ENCODE results near the gene TCAP. TPM values are rescaled to one million over a fixed set of nuclear protein-coding genes. Genes with fewer than 3 reads are reported as not detected.
"Not testable (repeated sequence)": the region's sequence is repeated elsewhere in the genome, so short reads cannot be mapped to it uniquely, and the experiment has no call there.

Gene TCAP
- total RNA-seq, 1 donor from 2014 or later: 2.3 TPM

DNA sequence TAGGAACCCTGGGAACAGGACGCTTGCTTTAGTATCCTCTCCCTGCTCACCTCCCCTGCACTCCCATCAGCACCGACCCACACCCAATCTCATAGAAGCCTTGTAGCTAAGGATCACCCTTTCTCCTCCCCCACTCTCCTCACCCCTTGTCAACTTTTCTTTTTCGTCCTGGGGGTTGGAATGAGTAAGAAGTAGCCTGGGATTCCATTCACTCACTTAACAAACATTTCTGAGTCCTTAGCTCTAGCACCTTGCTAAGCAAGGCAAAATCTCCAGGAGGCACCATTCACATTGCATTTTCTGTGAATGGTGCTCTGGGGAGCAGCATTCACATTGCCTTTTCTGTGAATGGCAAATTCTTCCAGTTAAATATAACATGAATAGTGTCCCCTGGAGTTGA is 23.8 kb downstream of the TCAP start:
- H3K4me3 Mint-ChIP-seq (ENCODE audit: unreplicated experiment): peak overlapping the region; percentile 97
- DNase-seq: no peak
- H3K4me1 Mint-ChIP-seq (ENCODE audit: low read depth, unreplicated experiment): peaks cover 10% of the 10 kb centered on the region

DNA sequence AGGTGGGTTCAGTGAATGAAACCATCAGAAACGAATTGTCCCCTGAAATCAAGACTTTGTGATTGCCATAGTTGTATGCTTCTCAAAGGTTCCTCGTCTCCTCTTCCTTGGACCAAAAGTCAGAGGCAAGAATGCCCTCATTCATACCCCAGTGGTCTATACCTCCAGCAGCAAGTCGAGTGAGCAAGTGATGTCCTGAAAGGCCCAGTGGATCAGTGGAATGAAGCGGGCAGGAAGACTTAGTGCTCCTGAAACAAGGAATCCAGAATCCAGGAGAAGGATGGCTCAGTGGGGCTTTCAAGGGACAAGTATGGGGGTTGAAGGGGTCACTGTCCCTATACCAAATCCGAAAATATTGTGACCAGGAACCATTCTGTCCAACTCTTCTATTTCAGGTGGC is 29.4 kb downstream of the TCAP start:
- Mint-ChIP-seq H3K9me3 (ENCODE audit: unreplicated experiment) (peaks cover 5% of the 10 kb centered on the region), H3K27me3 (ENCODE audit: unreplicated experiment) (peaks cover 3% of the 10 kb centered on the region), H3K4me3 (ENCODE audit: unreplicated experiment) (no peak overlapping the region), H3K4me1 (ENCODE audit: low read depth, unreplicated experiment) (peaks cover 2% of the 10 kb centered on the region), H3K27ac (ENCODE audit: unreplicated experiment) (no peak overlapping the region), H3K36me3 (ENCODE audit: unreplicated experiment) (no peaks in the 10 kb centered on the region)
- DNase-seq: no peak
- TF ChIP-seq, protein P1, sequence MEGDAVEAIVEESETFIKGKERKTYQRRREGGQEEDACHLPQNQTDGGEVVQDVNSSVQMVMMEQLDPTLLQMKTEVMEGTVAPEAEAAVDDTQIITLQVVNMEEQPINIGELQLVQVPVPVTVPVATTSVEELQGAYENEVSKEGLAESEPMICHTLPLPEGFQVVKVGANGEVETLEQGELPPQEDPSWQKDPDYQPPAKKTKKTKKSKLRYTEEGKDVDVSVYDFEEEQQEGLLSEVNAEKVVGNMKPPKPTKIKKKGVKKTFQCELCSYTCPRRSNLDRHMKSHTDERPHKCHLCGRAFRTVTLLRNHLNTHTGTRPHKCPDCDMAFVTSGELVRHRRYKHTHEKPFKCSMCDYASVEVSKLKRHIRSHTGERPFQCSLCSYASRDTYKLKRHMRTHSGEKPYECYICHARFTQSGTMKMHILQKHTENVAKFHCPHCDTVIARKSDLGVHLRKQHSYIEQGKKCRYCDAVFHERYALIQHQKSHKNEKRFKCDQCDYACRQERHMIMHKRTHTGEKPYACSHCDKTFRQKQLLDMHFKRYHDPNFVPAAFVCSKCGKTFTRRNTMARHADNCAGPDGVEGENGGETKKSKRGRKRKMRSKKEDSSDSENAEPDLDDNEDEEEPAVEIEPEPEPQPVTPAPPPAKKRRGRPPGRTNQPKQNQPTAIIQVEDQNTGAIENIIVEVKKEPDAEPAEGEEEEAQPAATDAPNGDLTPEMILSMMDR (IDR thresholded peaks at IDR 0.05; ENCODE audit: partially characterized antibody, unreplicated experiment): no peak

More for the DNA sequence above, 23.8 kb downstream of the TCAP start:
- Mint-ChIP-seq H3K9me3 (ENCODE audit: unreplicated experiment) (peaks cover 7% of the 10 kb centered on the region), H3K27me3 (ENCODE audit: unreplicated experiment) (peaks cover 6% of the 10 kb centered on the region), H3K27ac (ENCODE audit: unreplicated experiment) (no peak overlapping the region), H3K36me3 (ENCODE audit: unreplicated experiment) (peaks cover 13% of the 10 kb centered on the region)
- TF ChIP-seq, protein P1 (IDR thresholded peaks at IDR 0.05; ENCODE audit: partially characterized antibody, unreplicated experiment): no peak

DNA sequence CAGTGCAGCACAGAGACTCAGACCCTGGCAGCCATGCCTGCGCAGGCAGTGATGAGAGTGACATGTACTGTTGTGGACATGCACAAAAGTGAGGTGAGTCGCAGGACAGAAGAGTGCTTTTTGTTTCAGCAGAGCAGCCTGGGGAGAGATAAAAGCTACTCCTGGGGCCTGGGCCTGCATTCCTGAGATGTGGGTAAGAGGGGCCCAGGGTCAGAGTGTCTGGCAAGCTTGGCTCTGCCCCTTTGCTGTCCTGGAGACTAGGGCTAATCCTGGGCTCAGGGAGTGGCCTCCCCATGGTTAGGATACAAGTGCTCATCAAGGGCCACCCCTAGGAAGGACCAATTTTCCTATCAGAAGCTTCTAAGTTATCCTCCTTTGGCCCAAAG is 29.9 kb downstream of the TCAP start:
- peaks cover 4% of the 10 kb centered on the region for H3K4me1 Mint-ChIP-seq (ENCODE audit: low read depth, unreplicated experiment)

DNA sequence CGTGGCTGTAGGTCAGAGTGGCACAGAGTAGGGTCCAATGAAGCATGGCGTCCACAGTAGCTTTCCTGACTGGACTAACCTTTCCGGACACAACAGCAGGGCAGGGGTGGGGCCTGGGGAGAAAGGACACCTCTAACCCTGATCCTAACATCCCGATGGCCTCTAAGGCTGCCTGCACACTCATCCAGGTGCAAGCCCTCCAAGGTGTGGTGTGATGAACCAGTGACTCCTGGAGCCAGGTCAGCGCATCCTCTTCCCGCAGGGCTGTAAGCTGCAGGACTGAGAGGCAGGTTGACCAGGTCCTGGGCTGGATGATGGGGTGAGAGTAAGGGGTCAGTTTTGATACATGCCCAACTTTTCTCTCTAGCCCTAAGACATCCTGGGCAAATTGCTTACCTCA is 31.6 kb downstream of the TCAP start:
- TF ChIP-seq, protein P1 (IDR thresholded peaks at IDR 0.05; ENCODE audit: partially characterized antibody, unreplicated experiment): no peak
- H3K4me3 Mint-ChIP-seq (ENCODE audit: unreplicated experiment): no peak overlapping the region
- H3K36me3 Mint-ChIP-seq (ENCODE audit: unreplicated experiment): no peaks in the 10 kb centered on the region
- no peak for DNase-seq
- H3K4me1 Mint-ChIP-seq (ENCODE audit: low read depth, unreplicated experiment): peaks cover 4% of the 10 kb centered on the region
- H3K27ac Mint-ChIP-seq (ENCODE audit: unreplicated experiment): no peak overlapping the region
- peaks cover 5% of the 10 kb centered on the region for H3K9me3 Mint-ChIP-seq (ENCODE audit: unreplicated experiment)
- H3K27me3 Mint-ChIP-seq (ENCODE audit: unreplicated experiment): peaks cover 7% of the 10 kb centered on the region

More for the DNA sequence above, 29.9 kb downstream of the TCAP start:
- Mint-ChIP-seq H3K27ac (ENCODE audit: unreplicated experiment) (no peak overlapping the region), H3K4me3 (ENCODE audit: unreplicated experiment) (no peak overlapping the region), H3K27me3 (ENCODE audit: unreplicated experiment) (peaks cover 5% of the 10 kb centered on the region), H3K9me3 (ENCODE audit: unreplicated experiment) (peaks cover 5% of the 10 kb centered on the region), H3K36me3 (ENCODE audit: unreplicated experiment) (no peaks in the 10 kb centered on the region)
- DNase-seq: no peak
- TF ChIP-seq, protein P1 (IDR thresholded peaks at IDR 0.05; ENCODE audit: partially characterized antibody, unreplicated experiment): no peak

DNA sequence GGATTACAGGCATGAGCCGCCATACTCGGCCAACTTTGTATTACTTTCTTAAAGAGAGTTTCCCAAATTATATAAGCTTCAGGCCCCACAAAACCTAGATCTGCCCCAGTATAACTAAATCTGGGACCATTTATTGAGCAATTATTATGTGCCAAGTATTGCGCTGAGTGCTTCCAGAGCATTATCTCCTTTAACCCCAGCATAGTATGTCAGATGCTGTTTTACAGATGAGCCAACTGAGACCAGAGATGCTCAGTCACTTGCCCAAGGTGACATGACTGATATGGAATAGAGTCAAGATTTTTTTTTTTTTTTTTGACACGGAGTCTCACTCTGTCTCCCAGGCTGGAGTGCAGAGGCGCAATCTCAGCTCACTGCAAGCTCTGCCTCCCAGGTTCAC is 32.8 kb downstream of the TCAP start:
- Mint-ChIP-seq H3K27me3 (ENCODE audit: unreplicated experiment) (peaks cover 7% of the 10 kb centered on the region), H3K4me1 (ENCODE audit: low read depth, unreplicated experiment) (peaks cover 4% of the 10 kb centered on the region), H3K4me3 (ENCODE audit: unreplicated experiment) (no peak overlapping the region), H3K36me3 (ENCODE audit: unreplicated experiment) (no peaks in the 10 kb centered on the region), H3K27ac (ENCODE audit: unreplicated experiment) (no peak overlapping the region), H3K9me3 (ENCODE audit: unreplicated experiment) (peaks cover 5% of the 10 kb centered on the region)
- no peak for DNase-seq
- TF ChIP-seq, protein P1 (IDR thresholded peaks at IDR 0.05; ENCODE audit: partially characterized antibody, unreplicated experiment): no peak

DNA sequence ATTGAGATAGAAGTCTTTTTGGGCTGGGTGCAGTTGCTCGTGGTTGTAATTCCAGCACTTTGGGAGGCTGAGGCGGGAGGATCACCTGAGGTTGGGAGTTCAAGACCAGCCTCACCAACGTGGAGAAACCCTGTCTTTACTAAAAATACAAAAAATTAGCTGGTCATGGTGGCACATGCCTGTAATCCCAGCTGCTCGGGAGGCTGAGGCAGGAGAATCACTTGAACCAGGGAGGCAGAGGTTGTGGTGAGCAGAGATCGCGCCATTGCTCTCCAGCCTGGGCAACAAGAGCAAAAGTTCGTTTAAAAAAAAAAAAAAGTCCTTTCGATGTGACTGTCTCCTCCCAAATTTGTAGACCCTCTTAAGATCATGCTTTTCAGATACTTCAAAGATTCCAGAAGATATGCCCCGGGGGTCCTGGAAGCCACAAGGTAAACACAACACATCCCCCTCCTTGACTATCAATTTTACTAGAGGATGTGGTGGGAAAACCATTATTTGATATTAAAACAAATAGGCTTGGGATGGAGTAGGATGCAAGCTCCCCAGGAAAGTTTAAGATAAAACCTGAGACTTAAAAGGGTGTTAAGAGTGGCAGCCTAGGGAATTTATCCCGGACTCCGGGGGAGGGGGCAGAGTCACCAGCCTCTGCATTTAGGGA is 34.1 kb downstream of the TCAP start:
- H3K36me3 Mint-ChIP-seq (ENCODE audit: unreplicated experiment); DNase-seq; H3K27me3 Mint-ChIP-seq (ENCODE audit: unreplicated experiment); H3K27ac Mint-ChIP-seq (ENCODE audit: unreplicated experiment); H3K9me3 Mint-ChIP-seq (ENCODE audit: unreplicated experiment); H3K4me1 Mint-ChIP-seq (ENCODE audit: low read depth, unreplicated experiment): not testable (repeated sequence)
- peak overlapping the region; percentile 90 for H3K4me3 Mint-ChIP-seq (ENCODE audit: unreplicated experiment)
